ENCODE results near the gene ELMO3. TPM values are rescaled to one million over a fixed set of nuclear protein-coding genes. Genes with fewer than 3 reads are reported as not detected.

The ELMO3 gene
- total and polyA plus RNA-seq, 8 donors = 4.9 to 21.2 (median 8.5) TPM

- ATAC-seq (no peak), DNase-seq (no peak)
- Histone ChIP-seq H3K4me3 (peak overlapping the region; percentile 96 to 97), H3K36me3 (no peaks in the 10 kb centered on the region), H3K9me3 (no peaks in the 10 kb centered on the region), H3K27ac (no peak overlapping the region), H3K27me3 (peaks cover 25 to 55% of the 10 kb centered on the region in 2 donors), H3K4me1 (peaks cover 38 to 68% of the 10 kb centered on the region in 2 donors)
- no peak for TF ChIP-seq CTCF (IDR thresholded peaks at IDR 0.05)
- intact Hi-C loops (cut with DNase I) = no loop called here
Observed at GRCh38 chr16:67161595-67162058, 37.3 kb upstream of the ELMO3 start.

- H3K4me1 ChIP-seq = peaks cover 38 to 67% of the 10 kb centered on the region in 2 donors
- peaks cover 25 to 65% of the 10 kb centered on the region in 2 donors for H3K27me3 ChIP-seq
- ATAC-seq = no peak
- H3K4me3 ChIP-seq = peak overlapping the region in 1 of 2 donors; percentile 7
- H3K36me3 ChIP-seq = no peaks in the 10 kb centered on the region
- H3K9me3 ChIP-seq = no peaks in the 10 kb centered on the region
- intact Hi-C loops (cut with DNase I) = no loop called here
- DNase-seq = no peak
- TF ChIP-seq CTCF (IDR thresholded peaks at IDR 0.05) = no peak
- no peak overlapping the region for H3K27ac ChIP-seq
Observed at GRCh38 chr16:67162506-67163163, 36.3 kb upstream of the ELMO3 start.

- no peak for TF ChIP-seq CTCF (IDR thresholded peaks at IDR 0.05)
- no peak overlapping the region for H3K27ac ChIP-seq
- peaks cover 25 to 72% of the 10 kb centered on the region in 2 donors for H3K27me3 ChIP-seq
- ATAC-seq = no peak
- no peaks in the 10 kb centered on the region for H3K36me3 ChIP-seq
- intact Hi-C loops (cut with DNase I) = no loop called here
- H3K9me3 ChIP-seq = no peaks in the 10 kb centered on the region
- H3K4me1 ChIP-seq = peaks cover 38 to 60% of the 10 kb centered on the region in 2 donors
- DNase-seq = no peak
- peak overlapping the region; percentile 7 to 24 for H3K4me3 ChIP-seq
Observed at GRCh38 chr16:67163164-67163998, 35.5 kb upstream of the ELMO3 start.

DNA sequence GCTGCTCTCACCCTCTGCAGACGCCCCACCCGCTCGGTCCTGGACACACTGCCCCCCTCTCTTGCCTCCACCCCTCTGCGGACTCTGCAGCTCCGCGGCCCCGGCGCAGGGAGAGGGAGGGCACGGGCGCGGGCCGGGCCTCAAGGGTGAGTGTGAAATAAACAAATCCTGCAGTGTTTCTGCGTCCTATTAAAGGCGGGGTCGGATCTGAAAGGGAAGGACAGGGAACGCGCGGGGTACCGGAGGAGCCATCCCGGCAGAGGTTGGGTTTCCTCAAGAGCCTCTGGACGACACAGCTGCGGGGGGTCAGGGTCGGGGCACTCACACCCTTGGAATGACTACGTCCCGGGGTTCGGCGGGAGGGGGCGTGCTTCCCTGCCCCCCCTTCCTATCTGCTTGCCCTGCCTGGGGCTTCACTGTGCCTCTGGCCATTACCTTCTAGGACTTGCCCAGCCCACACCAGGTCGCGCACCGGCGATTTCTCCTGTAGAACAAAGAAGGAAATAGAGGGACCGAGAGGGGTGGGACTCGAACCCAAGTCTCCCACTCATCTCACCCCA lies 34.9 kb upstream of the ELMO3 start:
- Histone ChIP-seq H3K4me1 (peaks cover 38 to 54% of the 10 kb centered on the region in 2 donors), H3K27ac (no peak overlapping the region), H3K27me3 (peaks cover 25 to 79% of the 10 kb centered on the region in 2 donors), H3K36me3 (no peaks in the 10 kb centered on the region), H3K4me3 (peak overlapping the region; percentile 7 to 24), H3K9me3 (no peaks in the 10 kb centered on the region)
- TF ChIP-seq CTCF (IDR thresholded peaks at IDR 0.05) = no peak
- ATAC-seq = peak; percentile 1
- intact Hi-C loops (cut with DNase I) = no loop called here
- DNase-seq = peak in 1 of 4 donors; percentile 84

Measured in left lung (tissue), 10 donors.